ENCODE measurements around the gene AGTPBP1. TPM values are rescaled to one million over a fixed set of nuclear protein-coding genes. Genes with fewer than 3 reads are reported as not detected.

Gene AGTPBP1
- total and polyA plus RNA-seq, 2 of the 8 experiments (the other 6 are each of a cell fraction or from before 2014, with no cell fraction given), result 13.4 to 65.2 TPM

DNA sequence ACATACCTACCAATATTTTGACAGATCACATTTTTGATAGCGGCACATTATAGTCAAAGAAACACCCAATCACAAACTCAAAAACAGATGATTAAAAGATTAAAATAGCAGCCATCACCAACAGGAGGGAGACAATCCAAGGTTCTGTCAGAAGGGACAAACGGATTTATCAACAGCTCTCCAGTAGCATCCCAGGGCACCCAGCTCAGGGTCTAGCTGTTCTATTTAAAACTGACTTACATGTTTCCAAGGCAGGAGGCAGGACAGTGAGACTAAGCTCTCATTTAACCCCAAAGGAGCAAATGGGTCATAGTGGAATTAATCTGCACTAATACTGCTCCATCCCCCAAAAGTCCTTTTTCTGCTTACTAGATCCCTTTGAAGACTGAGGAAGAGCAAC, 3.2 kb downstream of the AGTPBP1 start:
- H4K5ac ChIP-seq (ENCODE audit: insufficient read length, low read depth, low read length), result no peak overlapping the region
- no peak overlapping the region for H2BK120ac ChIP-seq (replicated peaks; ENCODE audit: low read depth, low read length)
- 70% methylated on average over 2 of the region's 2 CpGs; no CpG with 5 or more reads in 1 of the 2 experiments for WGBS, 2 experiments (ENCODE audit: extremely low coverage in 1 of 2, insufficient coverage in 1 of 2, insufficient read length in 1 of 2, insufficient replicate concordance in 2 of 2, low coverage in 1 of 2, low lambda C conversion rate in 2 of 2, missing lambda C conversion rate in 1 of 2)
- H3K4ac ChIP-seq (replicated peaks; ENCODE audit: insufficient read length, low read depth, low read length), result no peak overlapping the region
- H2BK15ac ChIP-seq (ENCODE audit: low read length), result no peak overlapping the region
- H2BK12ac ChIP-seq (ENCODE audit: low read depth, low read length), result no peak overlapping the region
- ChIA-PET CTCF (ENCODE audit: partially characterized antibody) (interaction anchor here (0.8 to 1.7 kb wide), 3 partner anchors 9 to 40 kb away, joined by 3 to 8 read pairs (median 3); no protein-coding TSS in a partner anchor), POLR2A (ENCODE audit: partially characterized antibody) (interaction anchor here (1.4 kb wide), 1 partner anchor 14 kb away, joined by 8 read pairs; no protein-coding TSS in a partner anchor)
- no peak overlapping the region for H3K14ac ChIP-seq (ENCODE audit: insufficient read length)
- peaks cover 3% of the 10 kb centered on the region; the same call in 1 of the 2 replicates for H3K79me1 ChIP-seq (ENCODE audit: low read depth, low read length)
- H2BK20ac ChIP-seq (ENCODE audit: low read length), result no peak overlapping the region
- peaks cover 0 to 9% (median 4%) of the 10 kb centered on the region in 4 experiments for H3K4me1 ChIP-seq (replicated peaks in 1 of 4; ENCODE audit: control insufficient read depth in 3 of 4, insufficient read depth in 4 of 4, low read length in 3 of 4)
- H3K79me2 ChIP-seq (ENCODE audit: control insufficient read depth in 1 of 2, insufficient read depth in 2 of 2, low read length in 2 of 2), result peaks cover 14 to 75% of the 10 kb centered on the region in 2 experiments
- peaks cover 5% of the 10 kb centered on the region; the same call in 1 of the 2 replicates for H3K23me2 ChIP-seq (ENCODE audit: low read depth, low read length)
- no peak overlapping the region for H3K9ac ChIP-seq (replicated peaks in 1 of 4; ENCODE audit: extremely low read depth in 1 of 4, low read depth in 3 of 4, low read length in 3 of 4)
- FAIRE-seq (no peak), DNase-seq (ENCODE audit: low read depth in 1 of 2, low spot score in 2 of 2) (no peak)
- H2AK5ac ChIP-seq (ENCODE audit: low read depth, low read length), result no peak overlapping the region
- TF ChIP-seq TBP (IDR thresholded peaks at IDR 0.05; ENCODE audit: low read depth, low read length) (no peak), PHF8 (conservative IDR thresholded peaks at IDR 0.05; ENCODE audit: low read depth, low read length) (no peak), SUZ12 (IDR thresholded peaks at IDR 0.05; ENCODE audit: low read length) (no peak), SP1 (IDR thresholded peaks at IDR 0.05; ENCODE audit: low read depth, low read length) (no peak), TCF12 (IDR thresholded peaks at IDR 0.05; ENCODE audit: low read depth, low read length) (no peak), RXRA (IDR thresholded peaks at IDR 0.05; ENCODE audit: insufficient read depth, low read depth, low read length) (no peak), KDM5A (IDR thresholded peaks at IDR 0.05; ENCODE audit: low read length) (no peak)
- TF ChIP-seq, protein P1, sequence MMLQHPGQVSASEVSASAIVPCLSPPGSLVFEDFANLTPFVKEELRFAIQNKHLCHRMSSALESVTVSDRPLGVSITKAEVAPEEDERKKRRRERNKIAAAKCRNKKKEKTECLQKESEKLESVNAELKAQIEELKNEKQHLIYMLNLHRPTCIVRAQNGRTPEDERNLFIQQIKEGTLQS (IDR thresholded peaks at IDR 0.05; ENCODE audit: insufficient read depth, low read depth, low read length), result no peak
- no peak overlapping the region for H2AFZ ChIP-seq (ENCODE audit: low read length)
- no peak overlapping the region for H3K27ac ChIP-seq (ENCODE audit: low read depth, low read length)
- H3K36me3 ChIP-seq (ENCODE audit: control insufficient read depth in 2 of 4, insufficient read depth in 4 of 4, low read length in 3 of 4), result no peaks in the 10 kb centered on the region
- H3K4me2 ChIP-seq (ENCODE audit: insufficient read depth in 1 of 2, low read depth in 2 of 2, low read length in 2 of 2), result no peak overlapping the region
- H4K20me1 ChIP-seq (replicated peaks in 1 of 2; ENCODE audit: control insufficient read depth in 1 of 2, insufficient read depth in 2 of 2, low read length in 2 of 2), result peaks cover 3 to 9% of the 10 kb centered on the region in 2 experiments
- no peak overlapping the region for H4K8ac ChIP-seq (ENCODE audit: extremely low read depth, insufficient read depth, low read length)
- no peak overlapping the region for H4K91ac ChIP-seq (replicated peaks; ENCODE audit: insufficient read length, low read length)
- no peak overlapping the region for H3K18ac ChIP-seq (ENCODE audit: extremely low read depth, low read length)
- H3K23ac ChIP-seq (ENCODE audit: insufficient read length), result no peak overlapping the region
- no peak overlapping the region for H2BK5ac ChIP-seq (ENCODE audit: low read depth, low read length)
- no peaks in the 10 kb centered on the region for H3K27me3 ChIP-seq (replicated peaks in 1 of 4; ENCODE audit: control insufficient read depth in 3 of 4, extremely low read depth in 1 of 4, insufficient read depth in 3 of 4, low read length in 3 of 4)
- no peaks in the 10 kb centered on the region for H3K9me3 ChIP-seq (ENCODE audit: insufficient read depth in 2 of 2, low read depth in 1 of 2, low read length in 1 of 2)
- H3K56ac ChIP-seq (replicated peaks; ENCODE audit: insufficient read length, low read depth, low read length), result no peak overlapping the region
- no peak overlapping the region for H3K4me3 ChIP-seq (ENCODE audit: extremely low read depth in 1 of 4, insufficient read depth in 2 of 4, low read depth in 3 of 4, low read length in 4 of 4)

Data from H1 (cell line).